Peyer's patch (tissue), 4 donors: ENCODE measurements around the gene SDC4. TPM values are rescaled to one million over a fixed set of nuclear protein-coding genes. Genes with fewer than 3 reads are reported as not detected.

ENCODE experiments used
- DNase-seq, 3 donors: peaks; one replicate each; pipeline ENCODE4 v3.0.0-alpha.2; 2017 to 2019
- H3K27ac ChIP-seq, 4 donors: fragments of 200-600 bp; sonication (generic); one replicate each; pipeline ENCODE4 v1.5.1; 2016 to 2019
- H3K27me3 ChIP-seq, 2 donors: fragments of 200-600 bp; sonication (generic); one replicate each; pipeline ENCODE4 v1.5.1; 2019
- H3K36me3 ChIP-seq, 3 donors: fragments of 200-600 bp; sonication (generic); one replicate each; pipeline ENCODE4 v1.5.1; 2016 to 2019
- H3K4me1 ChIP-seq, 4 donors: fragments of 200-600 bp; sonication (generic); one replicate each; pipeline ENCODE4 v1.5.1; 2016 to 2019
- H3K4me3 ChIP-seq, 4 donors: fragments of 200-600 bp; sonication (generic); 1 replicate in 3 of 4; 2 replicates in 1 of 4; pipeline ENCODE4 v1.5.1; 2016 to 2019; ENCODE audit warnings: mild to moderate bottlenecking in 1 of 4
- H3K9me3 ChIP-seq, 4 donors: fragments of 200-600 bp; sonication (generic); one replicate each; pipeline ENCODE4 v1.5.1; 2016 to 2019; ENCODE audit warnings: mild to moderate bottlenecking in 1 of 4
- POLR2A ChIP-seq, 2 donors: fragments of 450-650 bp; IDR thresholded peaks; one replicate each; pipeline ENCODE4 v1.5.1; 2017; ENCODE audit warnings: antibody characterized with exemption in 2 of 2, mild to moderate bottlenecking in 2 of 2, moderate library complexity in 2 of 2
- total RNA-seq, 4 donors: library from RNA; depleted of rRNA; stranded (reverse); fragments of >200 nt; gene quantifications; one replicate each; pipeline ENCODE4 v1.1.0, GENCODE V29; 2016
- TF ChIP-seq, protein P1 (sequence below), 6 experiments: fragments of 450-650 bp in 4 of 6; fragments of 200-600 bp in 2 of 6; sonication (generic) in 1 of 6; IDR thresholded peaks; one replicate each; pipeline ENCODE4 v1.5.1; 2017 to 2019; ENCODE audit warnings: antibody characterized with exemption in 6 of 6, mild to moderate bottlenecking in 3 of 6, moderate library complexity in 1 of 6

Gene SDC4
- total RNA-seq, 4 donors from 2014 or later: 21.5 to 49.7 (median 32.5) TPM

DNA sequence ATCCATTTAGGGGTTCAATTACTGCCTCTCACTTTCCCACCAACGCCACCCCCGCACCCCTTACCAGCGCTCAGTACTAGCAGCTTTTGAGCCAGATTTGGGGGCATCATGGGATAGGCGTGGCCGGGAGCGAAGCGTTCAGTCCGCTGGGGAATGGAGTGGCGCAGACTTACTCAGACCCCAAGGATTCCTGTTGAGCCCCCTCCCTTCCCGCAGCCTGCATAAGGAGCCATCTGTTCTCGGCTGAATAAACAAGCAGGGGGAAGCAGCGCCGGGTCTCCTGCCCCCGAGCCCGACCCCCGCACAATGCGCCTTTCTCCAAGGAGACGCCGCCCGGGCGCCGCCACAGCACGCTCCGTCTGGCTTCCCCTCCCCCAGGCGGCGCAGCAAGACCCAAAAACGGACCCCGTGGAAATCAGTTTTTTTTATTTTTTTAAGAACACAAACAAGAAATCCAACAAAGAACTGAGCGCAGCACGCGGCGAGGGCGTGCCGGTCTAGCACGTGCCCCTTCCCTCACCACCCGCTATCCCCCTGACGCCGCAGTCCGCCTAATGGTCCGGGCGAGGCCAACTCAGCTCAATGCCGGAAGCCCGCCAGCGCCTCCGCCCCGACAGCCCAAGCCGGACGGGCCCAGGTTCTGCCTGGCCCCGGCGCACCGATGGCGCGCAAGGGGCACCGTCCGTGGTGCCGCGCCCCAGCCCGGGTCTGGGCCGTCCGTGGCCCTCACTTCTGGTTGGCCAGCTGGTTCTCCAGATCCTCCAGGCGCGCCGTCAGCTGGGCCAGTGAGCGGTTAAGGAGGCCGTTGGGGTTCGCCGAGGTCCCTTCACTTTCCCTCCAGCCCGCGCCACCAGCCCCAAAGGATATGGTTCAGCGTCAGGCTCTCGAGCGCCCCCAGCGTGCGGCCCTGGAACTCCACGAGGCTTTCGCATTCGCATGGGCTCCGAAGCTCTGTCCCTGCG is 54.9 kb downstream of the SDC4 start:
- peak overlapping the region; percentile 46 to 75 (median 52) for H3K4me3 ChIP-seq
- peaks cover 0 to 11% (median 7%) of the 10 kb centered on the region in 4 donors for H3K4me1 ChIP-seq
- H3K9me3 ChIP-seq: no peaks in the 10 kb centered on the region
- H3K27ac ChIP-seq: peak overlapping the region in 1 of 4 donors; percentile 46
- H3K36me3 ChIP-seq: no peaks in the 10 kb centered on the region
- DNase-seq: peak; percentile 72 to 92 (median 87)
- no peaks in the 10 kb centered on the region for H3K27me3 ChIP-seq
- TF ChIP-seq POLR2A (IDR thresholded peaks at IDR 0.05): no peak
- TF ChIP-seq, protein P1, sequence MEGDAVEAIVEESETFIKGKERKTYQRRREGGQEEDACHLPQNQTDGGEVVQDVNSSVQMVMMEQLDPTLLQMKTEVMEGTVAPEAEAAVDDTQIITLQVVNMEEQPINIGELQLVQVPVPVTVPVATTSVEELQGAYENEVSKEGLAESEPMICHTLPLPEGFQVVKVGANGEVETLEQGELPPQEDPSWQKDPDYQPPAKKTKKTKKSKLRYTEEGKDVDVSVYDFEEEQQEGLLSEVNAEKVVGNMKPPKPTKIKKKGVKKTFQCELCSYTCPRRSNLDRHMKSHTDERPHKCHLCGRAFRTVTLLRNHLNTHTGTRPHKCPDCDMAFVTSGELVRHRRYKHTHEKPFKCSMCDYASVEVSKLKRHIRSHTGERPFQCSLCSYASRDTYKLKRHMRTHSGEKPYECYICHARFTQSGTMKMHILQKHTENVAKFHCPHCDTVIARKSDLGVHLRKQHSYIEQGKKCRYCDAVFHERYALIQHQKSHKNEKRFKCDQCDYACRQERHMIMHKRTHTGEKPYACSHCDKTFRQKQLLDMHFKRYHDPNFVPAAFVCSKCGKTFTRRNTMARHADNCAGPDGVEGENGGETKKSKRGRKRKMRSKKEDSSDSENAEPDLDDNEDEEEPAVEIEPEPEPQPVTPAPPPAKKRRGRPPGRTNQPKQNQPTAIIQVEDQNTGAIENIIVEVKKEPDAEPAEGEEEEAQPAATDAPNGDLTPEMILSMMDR (IDR thresholded peaks at IDR 0.05): peak; percentile 62 to 97 (median 84)

DNA sequence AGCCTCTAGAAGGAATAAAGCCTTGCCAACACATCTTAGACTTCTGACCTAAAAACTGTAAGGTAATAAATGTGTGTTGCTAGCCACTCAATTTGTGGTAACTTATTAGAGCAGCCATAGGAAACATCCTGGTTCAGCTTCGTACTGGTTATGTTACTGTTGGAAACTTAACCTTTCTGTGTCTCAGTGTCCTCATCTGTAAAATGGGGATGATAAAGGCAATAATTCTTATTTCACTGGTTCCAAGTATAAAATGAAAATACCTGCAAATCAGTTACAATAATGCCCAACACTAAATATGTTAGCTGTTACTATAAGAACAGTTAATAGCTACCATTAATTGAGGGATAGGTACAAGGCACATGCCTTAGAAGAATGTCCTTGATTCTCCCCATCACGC is 55.9 kb downstream of the SDC4 start:
- H3K9me3 ChIP-seq: no peaks in the 10 kb centered on the region
- H3K27me3 ChIP-seq: no peaks in the 10 kb centered on the region
- H3K4me1 ChIP-seq: peaks cover 0 to 11% (median 7%) of the 10 kb centered on the region in 4 donors
- no peaks in the 10 kb centered on the region for H3K36me3 ChIP-seq
- H3K27ac ChIP-seq: no peak overlapping the region
- DNase-seq: no peak
- H3K4me3 ChIP-seq: no peak overlapping the region
- TF ChIP-seq POLR2A (IDR thresholded peaks at IDR 0.05): no peak
- TF ChIP-seq, protein P1 (IDR thresholded peaks at IDR 0.05): no peak

DNA sequence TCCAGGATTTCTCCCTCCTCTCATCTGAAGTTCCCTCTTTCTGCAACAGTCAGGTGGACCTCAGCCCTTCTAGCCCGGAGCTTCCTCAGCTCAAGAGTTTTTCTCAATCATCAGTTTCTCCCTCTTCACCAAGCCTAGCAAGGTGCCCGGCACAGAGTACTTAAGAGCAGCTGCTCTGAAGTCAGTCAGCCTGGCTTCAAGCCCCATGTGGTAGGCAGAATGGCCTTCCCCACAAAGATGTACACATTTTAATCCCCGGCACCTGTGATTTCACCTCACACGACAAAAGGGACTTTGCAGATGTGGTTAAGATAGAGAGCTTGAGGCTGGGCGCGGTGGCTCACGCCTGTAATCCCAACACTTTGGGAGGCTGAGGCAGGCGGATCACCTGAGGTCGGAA is 56.7 kb downstream of the SDC4 start:
- no peak overlapping the region for H3K27ac ChIP-seq
- H3K4me3 ChIP-seq: no peak overlapping the region
- no peaks in the 10 kb centered on the region for H3K27me3 ChIP-seq
- DNase-seq: no peak
- no peaks in the 10 kb centered on the region for H3K36me3 ChIP-seq
- no peaks in the 10 kb centered on the region for H3K9me3 ChIP-seq
- peaks cover 0 to 11% (median 7%) of the 10 kb centered on the region in 4 donors for H3K4me1 ChIP-seq
- TF ChIP-seq, protein P1 (IDR thresholded peaks at IDR 0.05): no peak
- TF ChIP-seq POLR2A (IDR thresholded peaks at IDR 0.05): no peak

DNA sequence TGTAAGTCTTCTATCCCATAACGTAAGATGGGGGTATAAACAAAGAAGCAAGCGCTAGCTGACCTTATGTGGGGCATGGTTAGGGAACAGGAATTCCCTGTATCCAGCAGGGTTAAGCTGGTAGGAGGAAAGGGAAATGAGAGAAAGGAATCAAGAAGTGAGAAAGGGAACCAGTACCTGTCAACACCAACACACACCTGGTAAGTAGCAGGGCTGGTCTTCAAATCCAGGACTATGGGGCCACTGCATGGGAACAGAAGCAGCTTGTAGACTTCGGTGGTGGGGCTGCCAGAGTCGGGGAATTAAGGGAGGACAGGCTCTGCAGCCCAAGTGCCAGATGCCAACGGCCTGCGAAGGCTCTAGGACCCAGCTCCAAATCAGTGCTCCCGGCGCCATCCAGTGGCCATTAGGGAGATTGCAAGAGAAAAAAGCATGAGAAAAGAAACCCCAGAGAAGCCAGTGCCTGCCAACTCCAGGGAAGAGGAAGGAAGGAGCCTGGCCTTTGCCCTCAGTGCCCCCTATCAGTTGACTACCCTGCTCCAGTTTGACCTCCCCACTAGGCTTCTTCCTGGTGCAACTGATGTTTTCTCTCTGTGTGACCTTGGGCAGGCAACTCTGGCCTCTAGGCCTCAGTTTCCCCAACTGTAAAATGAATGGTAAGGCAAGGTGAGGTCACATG is 57.4 kb downstream of the SDC4 start:
- DNase-seq: peak; percentile 51 to 88 (median 76)
- H3K27me3 ChIP-seq: no peaks in the 10 kb centered on the region

More for the DNA sequence above, 57.4 kb downstream of the SDC4 start:
- no peaks in the 10 kb centered on the region for H3K9me3 ChIP-seq
- no peak overlapping the region for H3K4me3 ChIP-seq
- no peak for TF ChIP-seq POLR2A (IDR thresholded peaks at IDR 0.05)
- TF ChIP-seq, protein P1 (IDR thresholded peaks at IDR 0.05): peak; percentile 44 to 89 (median 75)
- H3K4me1 ChIP-seq: peaks cover 0 to 11% (median 7%) of the 10 kb centered on the region in 4 donors
- no peaks in the 10 kb centered on the region for H3K36me3 ChIP-seq
- H3K27ac ChIP-seq: no peak overlapping the region
